GM19239 (cell line): ENCODE data around the gene TAF1D.
"Not testable (repeated sequence)": the region's sequence is repeated elsewhere in the genome, so short reads cannot be mapped to it uniquely, and the experiment has no call there.

Experiments
- DNase-seq: peaks from one replicate; pipeline ENCODE4 v3.0.0; 2011; ENCODE audit warnings: low spot score; ENCODE audit not compliant: insufficient read length
- FAIRE-seq: peaks from 2 replicates; lab custom pipeline; 2011; peaks lifted over from hg19 to GRCh38; lab: Jason Lieb, UNC

Gene TAF1D

DNA sequence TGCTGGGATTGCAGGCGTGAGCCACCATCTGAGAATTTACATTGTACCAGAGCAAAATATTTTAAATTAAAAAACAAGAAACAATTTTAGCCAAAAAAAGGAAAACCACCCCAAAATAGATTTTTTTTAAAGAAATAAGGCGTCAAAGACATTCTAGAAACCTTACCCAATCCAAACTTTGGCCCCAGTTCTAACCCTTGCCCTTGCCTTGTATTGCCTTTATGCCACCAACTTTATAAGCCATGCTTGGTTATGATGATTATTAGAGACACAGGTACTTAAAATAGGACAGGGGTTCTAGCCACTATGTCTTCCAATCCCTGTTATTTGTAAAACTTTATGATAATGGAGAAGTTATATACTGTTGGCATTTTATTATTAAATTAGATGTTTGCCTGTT lies 11.9 kb upstream of the TAF1D start:
- FAIRE-seq (no peak), DNase-seq (no peak)

- DNase-seq = no peak
- FAIRE-seq = no peak
Observed at GRCh38 chr11:93751001-93751400, 9.7 kb upstream of the TAF1D start.

DNA sequence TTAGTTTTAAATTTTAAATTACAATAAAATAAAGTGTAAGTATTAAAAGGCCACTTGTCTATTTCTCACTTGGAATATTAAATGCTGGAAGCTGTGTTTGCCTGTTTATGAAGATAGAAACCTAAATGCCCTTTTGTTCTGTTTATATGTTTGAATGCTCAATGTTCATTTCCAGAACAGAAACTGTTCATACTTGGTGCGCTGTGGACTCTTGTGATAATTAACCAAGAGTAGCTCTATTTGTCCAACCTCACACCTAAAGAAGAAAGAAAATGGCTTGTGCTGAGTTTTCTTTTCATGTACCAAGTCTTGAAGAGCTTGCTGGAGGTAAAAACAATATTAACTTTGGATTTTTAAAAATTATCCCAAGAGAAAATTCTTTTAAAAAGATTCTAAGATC lies 5.8 kb upstream of the TAF1D start:
- FAIRE-seq (peak; percentile 76), DNase-seq (peak; percentile 26)

GRCh38 chr11:93746101-93746500 lies 4.8 kb upstream of the TAF1D start:
- FAIRE-seq = peak; percentile 21
- DNase-seq = no peak

DNA sequence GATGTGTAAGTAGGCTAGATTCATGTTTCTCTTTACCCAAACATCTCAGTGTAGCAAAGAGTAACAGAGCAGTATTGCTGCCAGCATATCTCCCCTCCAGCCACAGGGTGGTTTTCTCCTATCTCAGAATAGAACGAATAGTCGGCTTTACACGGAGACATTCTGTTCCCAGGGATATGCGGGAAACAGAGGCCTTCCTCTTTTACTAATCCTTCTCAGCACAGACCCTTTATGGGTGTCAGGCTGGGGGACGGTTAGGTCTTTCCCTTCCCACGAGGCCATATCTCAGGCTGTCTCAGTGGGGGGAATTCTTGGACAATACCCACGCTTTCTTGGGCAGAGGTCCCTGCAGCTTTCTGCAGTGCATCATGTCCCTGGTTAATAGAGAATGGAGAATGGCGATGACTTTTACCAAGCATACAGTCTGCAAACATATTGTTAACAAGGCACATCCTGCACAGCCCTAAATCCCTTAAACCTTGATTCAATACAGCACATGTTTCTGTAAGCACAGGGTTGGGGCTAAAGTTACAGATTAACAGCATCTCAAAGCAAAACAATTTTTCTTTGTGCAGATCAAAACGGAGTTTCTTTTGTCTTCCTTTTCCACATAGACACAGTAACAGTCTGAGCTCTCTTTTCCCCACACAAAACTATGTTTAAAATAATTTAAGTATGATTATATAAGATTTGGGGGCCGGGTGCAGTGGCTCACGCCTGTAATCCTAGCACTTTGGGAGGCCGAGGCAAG lies 3.9 kb upstream of the TAF1D start:
- DNase-seq, FAIRE-seq: not testable (repeated sequence)

DNA sequence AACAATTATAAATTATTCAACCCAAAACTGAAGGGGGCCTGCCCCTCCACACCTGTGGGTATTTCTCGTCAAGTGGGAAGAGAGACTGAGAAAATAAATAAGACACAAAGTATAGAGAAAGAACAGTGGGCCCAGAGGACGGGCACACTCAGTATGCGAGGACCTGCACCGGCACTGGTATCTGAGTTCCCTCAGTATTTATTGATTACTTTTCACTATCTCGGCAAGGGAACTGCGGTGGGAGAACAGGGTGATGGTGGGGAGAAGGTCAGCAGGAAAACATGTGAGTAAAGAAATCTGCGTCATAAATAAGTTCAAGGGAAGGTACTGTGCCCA lies 3.3 kb upstream of the TAF1D start:
- no peak for FAIRE-seq

GRCh38 chr11:93743291-93743690 lies 2.0 kb upstream of the TAF1D start:
- DNase-seq (no peak), FAIRE-seq (no peak)

More for the DNA sequence above, 3.3 kb upstream of the TAF1D start:
- DNase-seq = no peak

- DNase-seq = no peak
- no peak for FAIRE-seq
Observed at GRCh38 chr11:93741882-93742226, 559 bp upstream of the TAF1D start.

- FAIRE-seq = no peak
Observed at GRCh38 chr11:93740730-93741093, 583 bp downstream of the TAF1D start.

DNA sequence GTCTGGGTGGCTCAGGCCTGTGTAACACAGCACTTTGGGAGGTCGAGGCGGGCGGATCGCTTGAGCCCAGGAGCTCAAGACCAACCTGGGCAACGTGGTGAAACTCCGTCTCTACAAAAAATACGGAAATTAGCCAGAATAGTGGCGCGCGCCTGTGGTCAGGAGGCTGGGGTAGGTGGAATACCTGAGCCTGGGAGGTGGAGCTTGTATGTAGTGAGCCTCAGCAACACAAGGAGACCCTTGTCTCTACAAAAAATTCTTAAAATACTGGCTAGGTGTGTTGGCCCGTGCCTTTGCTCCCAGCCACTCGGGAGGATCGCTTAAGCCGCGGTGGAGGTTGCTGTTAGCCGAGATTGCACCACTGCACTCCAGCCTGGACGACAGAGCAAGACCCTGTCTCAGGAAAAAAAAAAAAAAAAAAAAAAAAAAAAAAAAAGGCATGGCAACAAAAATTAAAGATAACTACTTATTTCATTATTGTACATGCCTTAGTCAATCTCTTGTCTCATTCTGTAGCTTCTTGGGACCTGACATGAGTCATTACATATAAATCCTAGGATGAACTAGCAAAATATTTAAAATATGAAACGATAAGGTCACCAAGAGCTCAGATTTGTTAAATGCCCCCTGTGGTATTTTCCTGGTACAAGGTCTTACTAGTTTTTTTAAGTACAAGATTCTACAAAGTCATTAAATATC lies 1.1 kb downstream of the TAF1D start:
- peak; percentile 59 for FAIRE-seq
- no peak for DNase-seq

More at GRCh38 chr11:93740730-93741093, 583 bp downstream of the TAF1D start:
- DNase-seq = no peak

DNA sequence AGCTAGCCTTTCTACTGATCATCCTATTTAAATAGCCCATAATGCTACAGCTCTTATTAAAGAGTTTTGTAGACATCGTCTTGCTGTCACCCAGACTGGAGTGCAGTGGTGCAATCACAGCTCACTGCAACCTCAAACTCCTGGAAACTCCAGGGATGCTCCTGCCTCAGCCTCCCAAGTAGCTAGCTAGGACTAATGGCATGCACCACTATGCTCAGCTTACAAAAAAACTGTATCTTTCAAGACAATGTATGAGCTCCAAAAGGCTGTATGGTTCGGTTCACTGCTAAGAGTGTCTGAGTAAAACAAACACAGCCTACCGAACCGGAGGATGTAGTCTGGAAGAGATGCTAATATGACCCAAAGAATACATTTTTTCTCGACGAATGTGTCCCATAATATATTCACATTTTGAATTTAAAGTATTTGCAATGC lies 2.6 kb downstream of the TAF1D start:
- DNase-seq (no peak), FAIRE-seq (no peak)

DNA sequence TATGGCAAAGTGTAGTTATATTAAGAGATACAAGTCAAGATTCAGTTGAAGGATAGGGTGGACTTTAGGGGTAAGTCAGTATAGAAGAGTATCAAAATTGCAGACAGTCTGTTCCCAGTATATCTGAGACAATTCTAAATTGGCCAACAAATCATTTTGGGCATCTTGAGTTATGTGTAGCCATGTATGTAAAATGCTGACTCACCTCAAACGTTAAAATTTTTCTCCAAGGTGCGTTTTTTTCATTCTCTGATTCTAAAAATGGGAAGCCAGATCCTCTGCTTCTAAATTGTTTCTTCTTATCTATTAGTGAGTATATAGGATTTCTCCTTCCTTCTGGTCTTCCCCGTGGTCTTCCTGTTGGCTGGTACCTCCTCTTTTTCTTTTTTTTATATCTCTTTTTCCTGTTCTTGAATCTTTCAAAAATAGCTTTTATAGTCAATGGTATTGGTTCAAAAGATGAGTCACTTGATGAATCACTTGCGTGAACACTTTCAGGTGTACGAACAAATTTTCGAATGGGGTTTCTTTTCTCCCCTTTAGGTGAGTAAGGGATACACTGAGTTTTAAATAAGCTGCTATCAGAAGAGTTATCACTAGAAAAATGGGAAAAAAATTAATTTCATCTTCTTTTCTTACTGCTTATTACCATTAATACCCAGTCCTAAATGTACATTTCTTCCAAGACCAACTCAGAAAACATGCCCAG lies 3.2 kb downstream of the TAF1D start:
- no peak for FAIRE-seq

DNA sequence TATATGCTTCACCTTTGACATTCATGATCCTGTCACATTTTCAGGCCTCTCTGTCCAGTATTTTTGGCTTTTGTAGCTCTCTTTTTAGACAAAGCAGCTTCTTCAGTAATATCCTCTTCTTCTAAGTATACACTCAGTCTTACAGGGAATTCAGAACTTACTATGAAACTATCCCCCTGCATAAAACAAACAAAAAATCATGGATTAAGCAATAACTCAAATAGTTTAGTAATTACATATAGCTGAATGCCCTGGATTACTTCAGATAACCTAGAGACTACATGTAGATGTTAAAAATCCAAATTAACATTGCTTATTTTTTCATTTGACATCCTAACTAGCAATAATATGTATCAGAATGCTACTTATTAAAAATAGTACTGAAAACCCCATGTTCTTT lies 5.2 kb downstream of the TAF1D start:
- no peak for FAIRE-seq

More for the DNA sequence above, 3.2 kb downstream of the TAF1D start:
- DNase-seq = no peak

GRCh38 chr11:93735627-93736026 lies 5.7 kb downstream of the TAF1D start:
- DNase-seq (no peak), FAIRE-seq (no peak)

More for the DNA sequence above, 5.2 kb downstream of the TAF1D start:
- no peak for DNase-seq

DNA sequence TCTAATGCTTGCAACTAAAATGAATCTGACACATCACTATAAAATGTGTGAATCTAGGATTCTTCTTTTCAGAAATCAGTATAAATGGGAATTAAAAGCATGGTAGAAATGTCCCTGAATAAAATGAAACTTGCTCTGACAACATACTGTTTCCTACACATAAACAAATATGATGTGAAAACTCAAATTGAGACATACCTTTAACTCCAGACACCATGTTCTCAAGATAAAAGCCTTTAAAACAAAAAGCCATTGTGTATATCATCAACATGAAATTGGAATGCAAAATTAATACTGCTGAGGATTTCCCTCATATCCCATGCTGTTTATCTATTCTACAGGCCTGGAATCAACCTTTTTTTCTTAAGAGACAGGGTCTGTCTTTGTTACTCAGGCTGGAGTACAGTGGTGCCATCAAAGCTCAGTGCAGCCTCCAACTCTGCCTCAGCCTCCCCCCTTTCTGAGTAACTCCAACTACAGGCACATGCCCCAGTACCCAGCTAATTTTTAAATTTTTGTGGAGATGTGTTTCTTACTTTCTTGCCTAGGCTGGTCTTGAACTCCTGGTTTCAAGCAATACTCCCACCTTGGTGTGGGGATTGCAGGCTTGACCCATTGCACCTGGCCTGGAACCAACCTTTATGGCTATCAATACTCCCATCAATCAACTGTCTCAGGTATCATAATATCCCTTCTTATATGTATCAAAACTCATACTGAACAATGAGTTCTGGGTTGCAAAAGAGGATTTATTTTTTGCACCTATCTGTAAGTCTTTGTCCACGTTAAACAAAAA lies 6.7 kb downstream of the TAF1D start:
- DNase-seq = no peak
- no peak for FAIRE-seq

DNA sequence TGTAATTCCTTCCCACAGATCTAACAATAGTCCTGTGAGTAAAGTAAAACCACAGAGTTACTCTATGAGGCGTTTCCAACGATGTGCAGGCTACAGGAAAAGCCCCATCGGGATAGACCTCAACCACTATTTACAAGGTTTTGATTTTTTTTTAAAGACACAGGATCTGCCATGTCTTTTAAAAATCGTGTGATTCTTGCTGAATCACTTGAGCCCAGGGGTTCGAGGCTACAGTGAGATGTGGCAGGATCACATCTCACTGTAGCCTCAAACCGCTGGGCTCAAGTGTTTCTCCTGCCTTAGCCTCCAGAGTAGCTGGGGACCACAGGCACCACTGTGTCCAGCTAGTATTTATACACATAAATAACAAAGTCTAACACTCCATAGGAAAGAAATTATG lies 7.8 kb downstream of the TAF1D start:
- no peak for FAIRE-seq
- no peak for DNase-seq

GRCh38 chr11:93732237-93732892 lies 8.9 kb downstream of the TAF1D start:
- no peak for FAIRE-seq
- no peak for DNase-seq

DNA sequence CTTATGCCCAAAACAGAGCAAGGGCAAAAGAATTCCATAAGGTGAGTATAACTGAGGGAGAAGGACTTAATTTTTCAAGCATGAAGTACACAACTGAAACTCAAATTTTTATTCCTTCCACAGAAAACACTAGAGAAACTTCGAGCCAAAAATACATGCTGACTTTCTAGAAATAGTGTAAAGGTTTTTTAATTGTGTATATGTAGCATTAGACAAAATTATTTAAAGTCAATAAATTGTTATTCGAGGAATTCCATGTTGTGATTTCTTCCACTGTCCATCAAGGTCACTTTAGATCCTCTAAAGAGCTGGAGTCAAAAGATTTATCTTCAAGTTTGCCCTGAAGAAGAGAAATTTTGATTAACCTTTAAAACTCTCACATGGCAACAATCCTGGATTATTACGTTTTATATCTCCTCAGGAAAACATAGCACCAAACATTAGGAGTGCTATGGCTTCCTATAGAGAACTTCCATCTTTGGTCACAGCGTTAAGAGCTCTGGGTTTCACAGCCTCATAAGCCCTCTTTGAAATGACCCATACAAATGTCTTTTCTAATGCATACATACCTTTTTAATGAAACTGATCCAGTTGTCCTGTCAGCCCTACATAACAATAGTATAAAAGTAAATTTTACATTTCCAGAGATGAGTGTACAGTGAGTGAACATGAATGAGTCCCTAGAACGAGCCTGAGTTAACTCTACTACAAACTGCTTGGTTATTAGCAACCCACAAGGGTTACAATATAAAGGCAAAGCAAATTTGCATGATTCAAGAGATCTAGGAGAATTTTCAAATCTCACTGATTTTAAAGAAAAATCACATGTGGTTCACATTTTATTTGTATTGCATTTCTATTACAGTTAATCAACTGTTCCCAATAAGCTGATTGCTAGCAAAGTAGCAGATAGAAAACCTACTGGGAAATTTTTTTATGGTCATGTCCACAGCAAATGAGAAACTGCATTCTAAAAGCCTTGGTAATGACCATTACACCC lies 10.9 kb downstream of the TAF1D start:
- FAIRE-seq (no peak), DNase-seq (no peak)

DNA sequence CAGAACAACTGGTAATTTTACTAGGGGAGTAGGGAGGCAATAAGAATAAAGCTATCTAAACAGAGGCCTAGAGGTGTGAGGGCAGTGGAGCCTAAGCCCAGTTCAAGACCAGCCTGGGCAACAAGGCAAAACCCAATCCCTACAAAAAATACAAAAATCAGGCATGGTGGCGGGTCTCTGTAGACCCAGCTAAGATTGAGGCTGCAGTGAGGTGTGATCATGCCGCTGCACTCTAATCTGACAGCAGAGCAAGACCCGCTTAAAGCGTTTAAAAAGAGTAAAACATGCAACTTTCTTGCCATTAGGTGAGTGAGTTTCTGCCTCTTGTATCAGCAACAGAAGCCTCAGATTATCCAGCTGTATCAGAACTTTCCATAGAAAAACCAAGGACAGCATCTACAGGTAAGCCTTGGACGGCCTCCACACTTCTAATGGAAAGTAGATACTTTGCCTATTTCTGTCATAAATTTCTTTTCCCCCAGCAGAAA lies 12.1 kb downstream of the TAF1D start:
- DNase-seq (no peak), FAIRE-seq (no peak)
